ENCODE results near the gene MAPK8IP1. TPM values are rescaled to one million over a fixed set of nuclear protein-coding genes. Genes with fewer than 3 reads are reported as not detected.

MAPK8IP1 gene
- total RNA-seq, 1 experiment from 2014 or later = 12.7 TPM

Other genes with a start within 250 kb of the MAPK8IP1 start
- gene CHST1, start 220.0 kb upstream of the MAPK8IP1 start, total RNA-seq (2021; ENCODE audit: unreplicated experiment) = not detected
- gene SLC35C1, start 80.5 kb upstream of the MAPK8IP1 start, total RNA-seq (2021; ENCODE audit: unreplicated experiment) = 13.4 TPM
- gene CRY2, start 38.2 kb upstream of the MAPK8IP1 start, total RNA-seq (2021; ENCODE audit: unreplicated experiment) = 14.6 TPM
- 1.4 TPM for gene FREY1, start 21.6 kb downstream of the MAPK8IP1 start, total RNA-seq (2021; ENCODE audit: unreplicated experiment)
- 37.5 TPM for gene PEX16, start 32.2 kb downstream of the MAPK8IP1 start, total RNA-seq (2021; ENCODE audit: unreplicated experiment)
- 1.4 TPM for gene LARGE2, start 37.0 kb downstream of the MAPK8IP1 start, total RNA-seq (2021; ENCODE audit: unreplicated experiment)
- gene PHF21A, start 235.8 kb downstream of the MAPK8IP1 start, total RNA-seq (2021; ENCODE audit: unreplicated experiment) = 45.7 TPM